ENCODE measurements around the gene PPP1R18.
"Not testable (repeated sequence)": the region's sequence is repeated elsewhere in the genome, so short reads cannot be mapped to it uniquely, and the experiment has no call there.

The PPP1R18 gene

GRCh38 chr6:30687659-30688431, 1.4 kb upstream of the PPP1R18 start:
- peak; percentile 28 for DNase-seq

GRCh38 chr6:30686908-30687658, 638 bp upstream of the PPP1R18 start:
- peak; percentile 83 for DNase-seq

- DNase-seq = no peak
Measured at GRCh38 chr6:30685157-30686008, 1.1 kb downstream of the PPP1R18 start.

- DNase-seq = no peak
Measured at GRCh38 chr6:30684386-30685156, 1.9 kb downstream of the PPP1R18 start.

- DNase-seq = no peak
Measured at GRCh38 chr6:30683980-30684338, 2.5 kb downstream of the PPP1R18 start.

GRCh38 chr6:30683183-30683979, 3.1 kb downstream of the PPP1R18 start:
- DNase-seq = no peak

GRCh38 chr6:30682143-30683117, 4.0 kb downstream of the PPP1R18 start:
- no peak for DNase-seq

- no peak for DNase-seq
Measured at GRCh38 chr6:30681766-30682142, 4.7 kb downstream of the PPP1R18 start.

- DNase-seq = no peak
Measured at GRCh38 chr6:30679765-30680535, 6.5 kb downstream of the PPP1R18 start.

GRCh38 chr6:30678964-30679726, 7.3 kb downstream of the PPP1R18 start:
- DNase-seq = peak; percentile 62

GRCh38 chr6:30676660-30677285, 9.7 kb downstream of the PPP1R18 start:
- DNase-seq = no peak

- peak; percentile 97 for DNase-seq
Measured at GRCh38 chr6:30672445-30673253, 13.8 kb downstream of the PPP1R18 start, which contains the start of gene DHX16. DHX16 (minus strand) TSS chr6:30673006; CDS start chr6:30672841, 165 bp downstream.

- no peak for DNase-seq
Measured at GRCh38 chr6:30670760-30671527, 15.5 kb downstream of the PPP1R18 start.

- DNase-seq = not testable (repeated sequence)
Measured at GRCh38 chr6:30666300-30666699, 20.1 kb downstream of the PPP1R18 start.

- no peak for DNase-seq
Measured at GRCh38 chr6:30664994-30665767, 21.3 kb downstream of the PPP1R18 start.

GRCh38 chr6:30657922-30658321, 28.5 kb downstream of the PPP1R18 start:
- not testable (repeated sequence) for DNase-seq
